Upper lobe of left lung (tissue), 6 donors: ENCODE data around the gene GNAO1. TPM values are rescaled to one million over a fixed set of nuclear protein-coding genes. Genes with fewer than 3 reads are reported as not detected.

Experiments
- ATAC-seq, 2 donors: fragments of 200-7000 bp; cut with Tn5 transposase; one replicate each; pipeline ENCODE4 v1.9.1; 2022; ENCODE audit warnings: mild to moderate bottlenecking in 2 of 2, moderate library complexity in 2 of 2; ENCODE audit not compliant: low FRiP score in 2 of 2
- DNase-seq, 2 donors: peaks; one replicate each; pipeline ENCODE4 v3.0.0-alpha.2; 2019 to 2020
- H3K27ac ChIP-seq, 4 donors: fragments of 200-600 bp; sonication (generic); one replicate each; pipeline ENCODE4 v1.5.1; 2016 to 2019
- H3K27me3 ChIP-seq, 4 donors: fragments of 200-600 bp; sonication (generic); one replicate each; pipeline ENCODE4 v1.5.1; 2017 to 2019
- H3K36me3 ChIP-seq, 4 donors: fragments of 200-600 bp; sonication (generic); one replicate each; pipeline ENCODE4 v1.5.1; 2016 to 2019
- H3K4me1 ChIP-seq, 4 donors: fragments of 200-600 bp; sonication (generic); one replicate each; pipeline ENCODE4 v1.5.1; 2018 to 2019
- H3K4me3 ChIP-seq, 4 donors: fragments of 200-600 bp; sonication (generic); one replicate each; pipeline ENCODE4 v1.5.1; 2017 to 2019; ENCODE audit warnings: mild to moderate bottlenecking in 2 of 4, moderate library complexity in 1 of 4
- H3K9me3 ChIP-seq, 4 donors: fragments of 200-600 bp; sonication (generic); one replicate each; pipeline ENCODE4 v1.5.1; 2018 to 2019
- EP300 ChIP-seq, 4 donors: sonication (generic); formaldehyde crosslinking; IDR thresholded peaks; one replicate each; pipeline ENCODE4 v1.5.1; 2017; ENCODE audit warnings: antibody characterized with exemption in 4 of 4, control low read depth in 2 of 4
- POLR2A ChIP-seq, 4 donors: fragments of 450-650 bp; IDR thresholded peaks; one replicate each; pipeline ENCODE4 v1.5.1; 2016 to 2017; ENCODE audit warnings: antibody characterized with exemption in 4 of 4, mild to moderate bottlenecking in 2 of 4
- POLR2AphosphoS5 ChIP-seq, 2 donors: sonication (generic); formaldehyde crosslinking; IDR thresholded peaks; one replicate each; pipeline ENCODE4 v1.5.1; 2017; ENCODE audit warnings: antibody characterized with exemption in 2 of 2
- WGBS, 2 donors: methylation state at CpG; one replicate each; pipeline ENCODE4 v1.1.5; 2017 to 2018; 5-methylcytosine and 5-hydroxymethylcytosine counted together
- total RNA-seq, 6 donors: library from RNA; depleted of rRNA in 4 of 6; stranded (reverse); fragments of >200 nt in 4 of 6; gene quantifications; one replicate each; pipeline versions ENCODE4 v1.1.0 to v1.2.1, GENCODE V29; 2016 to 2021
- TF ChIP-seq, protein P1 (sequence below), 6 experiments: fragments of 450-650 bp in 4 of 6; fragments of 200-600 bp in 2 of 6; sonication (generic) in 2 of 6; IDR thresholded peaks; one replicate each; pipeline ENCODE4 v1.5.1; 2016 to 2019; ENCODE audit warnings: antibody characterized with exemption in 6 of 6
- donor health status: DM: no; HTN: no; CAD: no; lungs with moderate emphysema.
- donor health status: DM: no; HTN: yes; CAD: no; lungs with severe emphysema.

GNAO1 gene
- total RNA-seq, 6 donors from 2014 or later, result 0.46 to 2.7 (median 0.79) TPM; not detected in 1

- no peak for ATAC-seq
- no peak for DNase-seq
- 69% methylated on average over 14 of the region's 14 CpGs for WGBS, 2 donors
These were observed 109.9 kb downstream of the GNAO1 start for GRCh38 chr16:56300891-56301850.

GRCh38 chr16:56302506-56302905 is 111.2 kb downstream of the GNAO1 start:
- H3K36me3 ChIP-seq, result no peaks in the 10 kb centered on the region
- H3K4me3 ChIP-seq, result no peak overlapping the region
- no peak for DNase-seq
- H3K4me1 ChIP-seq, result no peaks in the 10 kb centered on the region
- no peak for ATAC-seq
- no peaks in the 10 kb centered on the region for H3K27me3 ChIP-seq
- H3K27ac ChIP-seq, result no peak overlapping the region
- H3K9me3 ChIP-seq, result no peaks in the 10 kb centered on the region
- WGBS, 2 donors, result 85 to 95% methylated on average over 5 of the region's 5 CpGs
- no peak for TF ChIP-seq EP300 (IDR thresholded peaks at IDR 0.05)
- TF ChIP-seq POLR2AphosphoS5 (IDR thresholded peaks at IDR 0.05), result no peak
- TF ChIP-seq POLR2A (IDR thresholded peaks at IDR 0.05), result no peak
- TF ChIP-seq, protein P1, sequence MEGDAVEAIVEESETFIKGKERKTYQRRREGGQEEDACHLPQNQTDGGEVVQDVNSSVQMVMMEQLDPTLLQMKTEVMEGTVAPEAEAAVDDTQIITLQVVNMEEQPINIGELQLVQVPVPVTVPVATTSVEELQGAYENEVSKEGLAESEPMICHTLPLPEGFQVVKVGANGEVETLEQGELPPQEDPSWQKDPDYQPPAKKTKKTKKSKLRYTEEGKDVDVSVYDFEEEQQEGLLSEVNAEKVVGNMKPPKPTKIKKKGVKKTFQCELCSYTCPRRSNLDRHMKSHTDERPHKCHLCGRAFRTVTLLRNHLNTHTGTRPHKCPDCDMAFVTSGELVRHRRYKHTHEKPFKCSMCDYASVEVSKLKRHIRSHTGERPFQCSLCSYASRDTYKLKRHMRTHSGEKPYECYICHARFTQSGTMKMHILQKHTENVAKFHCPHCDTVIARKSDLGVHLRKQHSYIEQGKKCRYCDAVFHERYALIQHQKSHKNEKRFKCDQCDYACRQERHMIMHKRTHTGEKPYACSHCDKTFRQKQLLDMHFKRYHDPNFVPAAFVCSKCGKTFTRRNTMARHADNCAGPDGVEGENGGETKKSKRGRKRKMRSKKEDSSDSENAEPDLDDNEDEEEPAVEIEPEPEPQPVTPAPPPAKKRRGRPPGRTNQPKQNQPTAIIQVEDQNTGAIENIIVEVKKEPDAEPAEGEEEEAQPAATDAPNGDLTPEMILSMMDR (IDR thresholded peaks at IDR 0.05), result no peak

More at GRCh38 chr16:56300891-56301850, 109.9 kb downstream of the GNAO1 start:
- TF ChIP-seq POLR2AphosphoS5 (IDR thresholded peaks at IDR 0.05) (no peak), EP300 (IDR thresholded peaks at IDR 0.05) (no peak), POLR2A (IDR thresholded peaks at IDR 0.05) (no peak)
- TF ChIP-seq, protein P1 (IDR thresholded peaks at IDR 0.05), result no peak
- Histone ChIP-seq H3K4me1 (no peaks in the 10 kb centered on the region), H3K27ac (no peak overlapping the region), H3K9me3 (no peaks in the 10 kb centered on the region), H3K36me3 (no peaks in the 10 kb centered on the region), H3K4me3 (no peak overlapping the region), H3K27me3 (no peaks in the 10 kb centered on the region)

GRCh38 chr16:56303066-56303715 is 111.9 kb downstream of the GNAO1 start:
- Histone ChIP-seq H3K36me3 (no peaks in the 10 kb centered on the region), H3K27me3 (no peaks in the 10 kb centered on the region), H3K9me3 (no peaks in the 10 kb centered on the region), H3K27ac (no peak overlapping the region), H3K4me1 (no peaks in the 10 kb centered on the region), H3K4me3 (no peak overlapping the region)
- no peak for DNase-seq
- no peak for ATAC-seq
- WGBS, 2 donors, result 85 to 90% methylated on average over 10 to 13 of the region's 13 CpGs
- TF ChIP-seq POLR2AphosphoS5 (IDR thresholded peaks at IDR 0.05) (no peak), POLR2A (IDR thresholded peaks at IDR 0.05) (no peak), EP300 (IDR thresholded peaks at IDR 0.05) (no peak)
- TF ChIP-seq, protein P1 (IDR thresholded peaks at IDR 0.05), result no peak

DNA sequence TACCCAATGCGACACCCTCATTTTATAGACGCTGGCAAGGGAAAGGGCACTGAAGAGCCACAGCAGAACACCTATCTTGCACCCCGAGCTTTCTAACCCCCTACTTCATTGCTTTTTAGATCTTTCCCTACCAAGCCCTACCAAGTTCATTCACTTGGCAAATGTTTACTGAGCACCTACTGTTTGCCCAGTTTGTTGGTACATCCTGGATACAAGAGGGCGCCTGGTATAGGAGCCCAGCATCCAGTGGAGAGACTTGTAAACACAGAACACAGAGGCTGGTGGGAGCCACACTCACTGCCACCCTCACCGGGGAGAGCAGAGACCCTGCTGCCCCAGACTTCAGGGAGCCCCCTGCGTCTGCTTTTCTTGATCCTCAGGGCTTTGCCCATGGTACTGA is 112.6 kb downstream of the GNAO1 start:
- ATAC-seq, result no peak
- Histone ChIP-seq H3K4me3 (no peak overlapping the region), H3K36me3 (no peaks in the 10 kb centered on the region), H3K27ac (no peak overlapping the region), H3K4me1 (no peaks in the 10 kb centered on the region), H3K9me3 (no peaks in the 10 kb centered on the region), H3K27me3 (no peaks in the 10 kb centered on the region)
- TF ChIP-seq EP300 (IDR thresholded peaks at IDR 0.05) (no peak), POLR2AphosphoS5 (IDR thresholded peaks at IDR 0.05) (no peak), POLR2A (IDR thresholded peaks at IDR 0.05) (no peak)
- DNase-seq, result no peak
- WGBS, 2 donors, result 85 to 93% methylated on average over 6 of the region's 6 CpGs

GRCh38 chr16:56305956-56306565 is 114.8 kb downstream of the GNAO1 start:
- TF ChIP-seq EP300 (IDR thresholded peaks at IDR 0.05) (no peak), POLR2AphosphoS5 (IDR thresholded peaks at IDR 0.05) (no peak), POLR2A (IDR thresholded peaks at IDR 0.05) (no peak)
- TF ChIP-seq, protein P1 (IDR thresholded peaks at IDR 0.05), result no peak
- Histone ChIP-seq H3K27ac (no peak overlapping the region), H3K4me3 (no peak overlapping the region), H3K27me3 (no peaks in the 10 kb centered on the region), H3K4me1 (no peaks in the 10 kb centered on the region), H3K9me3 (no peaks in the 10 kb centered on the region), H3K36me3 (no peaks in the 10 kb centered on the region)
- no peak for DNase-seq
- no peak for ATAC-seq
- 42 to 63% methylated on average over 9 of the region's 9 CpGs for WGBS, 2 donors
